KOPT-K1 (cell line): ENCODE measurements around the gene EXPH5.

Experiments used
- H3K27ac ChIP-seq: fragments of 200-600 bp; sonication (generic); 2 replicates; pipeline ENCODE4 v1.5.1; 2016; ENCODE audit warnings: antibody characterized with exemption, mild to moderate bottlenecking, low read depth, low read length; ENCODE audit not compliant: poor library complexity, severe bottlenecking
- H3K36me3 ChIP-seq: fragments of 200-600 bp; sonication (generic); 2 replicates; pipeline ENCODE4 v1.5.1; 2017; ENCODE audit warnings: antibody characterized with exemption, mild to moderate bottlenecking, low read length, moderate library complexity; ENCODE audit not compliant: insufficient read depth
- H3K9me3 ChIP-seq: fragments of 200-600 bp; sonication (generic); 2 replicates; pipeline ENCODE4 v1.5.1; 2017; ENCODE audit warnings: antibody characterized with exemption, low read length, mild to moderate bottlenecking; ENCODE audit not compliant: insufficient read depth, poor library complexity, severe bottlenecking

Gene EXPH5

DNA sequence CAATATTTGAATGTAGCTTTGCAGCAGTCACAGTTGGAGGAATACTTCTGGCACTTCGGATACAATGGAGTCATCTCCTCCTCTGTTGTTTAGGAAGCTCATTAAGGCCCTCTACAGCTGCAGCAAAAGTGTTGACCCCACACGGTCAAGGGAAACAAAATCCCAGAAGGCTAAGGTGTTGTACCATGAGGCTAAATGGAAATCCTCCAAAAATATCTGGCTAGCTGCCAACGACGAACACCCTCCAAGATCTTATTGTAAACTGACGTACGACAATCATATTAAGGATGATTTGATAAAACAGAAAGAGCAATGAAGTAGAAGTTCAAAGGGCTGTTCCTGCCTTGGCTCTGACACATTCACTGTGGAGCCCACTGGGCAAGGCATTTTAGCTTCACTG, 99.4 kb downstream of the EXPH5 start:
- Histone ChIP-seq H3K36me3 (peaks cover 34% of the 10 kb centered on the region), H3K9me3 (no peaks in the 10 kb centered on the region)

DNA sequence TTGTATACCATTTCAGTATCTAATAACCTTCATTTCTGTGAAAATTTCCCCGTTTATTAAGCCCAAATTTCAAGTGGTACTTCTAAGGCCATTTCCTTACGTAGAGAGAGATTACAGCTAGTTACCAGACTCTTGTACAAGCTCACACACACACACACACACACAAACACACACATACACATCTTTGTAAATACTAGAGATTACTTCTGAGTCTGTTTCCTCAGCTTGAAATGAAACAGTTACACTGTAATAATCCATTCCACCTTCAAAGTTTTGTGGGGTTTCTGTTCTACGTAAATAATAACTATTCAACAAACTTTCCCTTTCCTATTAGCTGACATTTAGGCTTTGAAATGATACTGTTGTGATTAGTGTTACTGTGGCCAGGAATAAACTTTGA, 101.6 kb downstream of the EXPH5 start:
- Histone ChIP-seq H3K36me3 (peaks cover 55% of the 10 kb centered on the region), H3K9me3 (no peaks in the 10 kb centered on the region)

More for the DNA sequence above, 99.4 kb downstream of the EXPH5 start:
- H3K27ac ChIP-seq: no peak overlapping the region

DNA sequence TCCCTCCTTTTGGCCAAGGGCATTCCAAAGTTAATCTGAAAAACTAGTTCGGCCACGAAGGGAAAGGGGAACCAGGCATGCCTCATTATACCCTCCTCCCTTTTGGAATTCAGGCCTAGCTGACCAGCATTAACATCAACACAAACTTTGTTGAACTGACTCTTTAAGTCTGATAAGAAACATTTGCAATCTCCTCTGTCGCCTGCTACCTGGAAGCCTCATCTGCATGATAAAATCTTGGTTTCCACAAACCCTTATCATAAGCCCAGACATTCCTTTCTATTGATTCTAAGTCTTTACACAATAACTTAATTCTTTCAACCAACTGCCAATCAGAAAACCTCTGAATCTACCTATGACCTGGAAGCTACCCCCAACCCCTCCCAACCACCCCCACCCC, 106.7 kb downstream of the EXPH5 start:
- H3K9me3 ChIP-seq: no peaks in the 10 kb centered on the region
- peaks cover 91% of the 10 kb centered on the region for H3K36me3 ChIP-seq
- no peak overlapping the region for H3K27ac ChIP-seq

More for the DNA sequence above, 101.6 kb downstream of the EXPH5 start:
- no peak overlapping the region for H3K27ac ChIP-seq

DNA sequence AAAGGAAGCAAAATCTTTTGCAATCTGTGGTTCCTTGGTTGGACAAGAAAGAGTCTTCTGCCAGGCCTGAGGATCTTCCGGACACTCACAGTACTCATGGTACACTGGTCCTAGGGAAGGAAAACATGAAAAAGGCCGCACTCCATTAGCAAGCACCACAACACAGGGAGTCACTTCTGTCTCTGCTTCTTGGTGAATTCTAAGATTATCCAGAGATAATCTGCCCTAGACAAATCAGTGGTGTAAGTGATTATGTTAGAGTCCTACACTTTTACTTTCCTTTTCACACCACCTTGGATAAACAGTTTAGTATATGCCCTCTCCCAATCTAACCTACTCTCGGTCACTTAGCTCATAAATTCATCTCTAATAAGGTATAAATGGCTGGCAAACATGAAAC, 107.2 kb downstream of the EXPH5 start:
- H3K27ac ChIP-seq: no peak overlapping the region
- peaks cover 96% of the 10 kb centered on the region for H3K36me3 ChIP-seq
- H3K9me3 ChIP-seq: no peaks in the 10 kb centered on the region

DNA sequence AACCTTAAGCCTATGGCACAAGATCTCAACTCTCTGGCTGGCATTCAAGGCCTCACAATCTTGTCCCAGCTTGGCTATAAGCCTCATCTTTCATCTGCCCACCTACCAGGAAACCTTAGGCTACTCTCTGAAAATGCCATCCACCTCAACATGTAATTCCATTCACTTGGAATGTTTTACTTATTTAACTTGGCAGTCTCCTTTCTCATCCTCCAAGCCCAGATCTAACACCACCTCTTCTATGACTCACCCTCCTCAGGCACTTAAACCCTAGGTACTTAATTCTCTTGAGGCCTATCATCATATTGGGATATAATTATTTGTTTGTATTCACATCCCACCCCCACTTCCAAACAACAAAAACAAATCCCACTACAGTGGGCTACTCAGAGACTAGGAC, 110.4 kb downstream of the EXPH5 start:
- Histone ChIP-seq H3K36me3 (peaks cover 97% of the 10 kb centered on the region), H3K27ac (no peak overlapping the region), H3K9me3 (no peaks in the 10 kb centered on the region)

DNA sequence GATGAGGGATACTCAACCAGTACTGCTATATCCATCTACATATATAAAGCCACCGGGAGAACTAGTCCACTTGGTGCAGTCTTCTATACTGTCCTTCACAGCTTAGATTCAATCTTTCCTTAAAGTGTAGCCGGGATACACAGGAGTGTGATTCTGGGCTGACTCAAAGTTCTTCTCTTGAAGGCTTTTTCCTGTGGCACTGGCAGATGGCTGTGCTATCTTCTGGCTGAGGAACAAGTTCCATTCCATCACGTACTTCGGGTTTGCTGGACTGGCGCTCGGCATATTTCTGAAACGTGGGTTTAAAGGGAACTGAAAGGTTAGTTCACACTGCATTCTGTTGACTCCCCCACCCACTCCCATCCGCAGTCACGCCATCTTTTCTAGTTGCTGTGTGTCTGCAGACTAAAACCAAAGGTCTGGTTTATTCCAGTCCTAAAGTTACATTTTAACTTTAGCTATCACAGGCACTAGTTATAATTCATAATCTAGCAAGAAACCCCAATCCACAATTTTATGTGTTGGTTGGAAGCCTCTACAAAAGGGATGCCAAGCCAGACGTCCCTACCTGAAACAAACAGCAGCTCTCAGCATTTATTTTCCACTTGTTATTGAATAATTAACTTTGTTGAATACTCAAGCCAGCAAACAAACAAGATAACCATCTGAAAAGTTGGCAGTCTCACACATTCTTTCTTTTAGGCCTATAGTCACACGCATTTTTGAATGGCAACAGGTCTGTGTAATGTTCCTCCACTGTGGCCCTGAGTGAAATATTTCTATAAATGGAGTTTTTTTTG, 118.7 kb downstream of the EXPH5 start:
- peaks cover 75% of the 10 kb centered on the region for H3K36me3 ChIP-seq
- H3K9me3 ChIP-seq: no peaks in the 10 kb centered on the region
- no peak overlapping the region for H3K27ac ChIP-seq

DNA sequence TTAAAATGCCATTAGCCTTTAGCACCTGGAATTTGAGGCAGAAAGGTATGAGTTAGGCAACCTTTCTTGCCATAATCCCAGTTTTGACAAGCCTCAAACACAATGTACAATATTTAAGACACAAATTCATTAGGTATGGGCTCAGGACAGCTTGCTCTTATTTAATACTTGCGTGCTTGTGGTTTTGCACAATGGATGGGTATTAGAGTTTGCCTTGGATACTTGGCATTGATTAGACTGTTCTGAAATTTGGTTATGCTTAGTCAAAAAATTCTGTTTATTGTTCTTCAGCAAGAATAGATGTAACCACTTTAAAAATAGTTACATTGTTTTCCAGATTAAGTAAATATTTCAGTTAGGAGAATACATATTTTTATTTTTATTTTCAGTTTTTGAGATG, 120.9 kb downstream of the EXPH5 start:
- Histone ChIP-seq H3K36me3 (peaks cover 54% of the 10 kb centered on the region), H3K9me3 (no peaks in the 10 kb centered on the region), H3K27ac (no peak overlapping the region)

DNA sequence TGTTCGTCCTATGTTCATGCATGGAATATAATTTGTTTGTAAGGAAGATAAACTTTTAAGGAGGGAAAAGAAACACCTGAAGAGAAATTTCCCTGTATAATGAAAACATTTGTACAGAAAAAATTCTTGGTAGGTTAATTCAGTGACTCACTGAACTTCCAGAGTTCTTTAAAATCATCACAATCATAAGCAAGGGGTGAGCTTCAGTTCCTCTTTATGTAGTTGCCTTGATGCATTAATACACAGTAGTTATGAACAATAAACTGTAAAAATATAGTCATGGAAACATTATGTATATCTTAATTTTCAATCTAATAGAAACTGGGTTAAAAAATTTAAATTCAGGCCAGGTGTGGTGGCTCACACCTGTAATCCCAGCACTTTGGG, 125.1 kb downstream of the EXPH5 start:
- Histone ChIP-seq H3K36me3 (peaks cover 12% of the 10 kb centered on the region), H3K9me3 (no peaks in the 10 kb centered on the region), H3K27ac (no peak overlapping the region)

DNA sequence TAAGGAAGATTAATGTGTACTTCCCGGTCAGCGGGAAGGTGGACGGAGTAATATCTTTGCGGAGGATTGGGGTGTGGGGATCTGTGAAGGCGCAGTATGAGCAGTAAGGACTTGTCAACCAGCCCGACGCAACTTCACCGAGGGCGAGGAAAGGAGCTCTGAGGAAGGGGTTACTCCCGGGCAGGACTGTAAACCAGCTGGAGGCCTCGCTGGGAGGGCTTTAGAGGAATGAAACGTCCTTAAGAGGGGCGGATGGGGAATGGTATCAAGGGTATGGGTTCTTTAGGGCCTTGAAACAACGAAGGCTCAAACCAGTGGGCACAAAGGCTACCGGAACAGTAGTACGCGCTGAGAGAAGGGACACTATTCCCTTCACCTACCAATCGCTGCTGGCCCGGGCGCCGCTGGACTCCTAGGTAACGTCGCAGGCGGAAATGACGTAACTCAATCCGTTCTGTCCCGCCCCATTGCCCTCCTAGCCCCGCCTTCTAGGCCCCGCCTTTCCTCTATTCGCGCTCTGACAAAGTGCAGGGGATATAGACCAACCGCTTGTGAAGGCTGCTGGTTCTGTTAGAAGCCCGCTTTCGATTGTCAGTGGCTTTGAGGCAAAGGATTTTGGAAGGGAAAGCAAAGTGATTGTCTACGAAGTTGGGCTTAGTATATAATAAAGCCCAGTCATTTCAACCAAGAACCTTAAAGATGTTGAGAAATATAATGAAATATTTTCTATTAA, 126.3 kb downstream of the EXPH5 start, which contains the start of gene C11orf65:
TSS of gene C11orf65 (minus strand) at position 439 of the 733 bp plus-strand sequence. CDS start 5,970 bp downstream, outside the sequence.
- no peaks in the 10 kb centered on the region for H3K9me3 ChIP-seq
- peak within 1 kb of the TSS; percentile 69 for H3K27ac ChIP-seq
- H3K36me3 ChIP-seq: 0 out of 2 replicates have a peak, but pooled peaks cover under 1% of the 10 kb centered on the region

DNA sequence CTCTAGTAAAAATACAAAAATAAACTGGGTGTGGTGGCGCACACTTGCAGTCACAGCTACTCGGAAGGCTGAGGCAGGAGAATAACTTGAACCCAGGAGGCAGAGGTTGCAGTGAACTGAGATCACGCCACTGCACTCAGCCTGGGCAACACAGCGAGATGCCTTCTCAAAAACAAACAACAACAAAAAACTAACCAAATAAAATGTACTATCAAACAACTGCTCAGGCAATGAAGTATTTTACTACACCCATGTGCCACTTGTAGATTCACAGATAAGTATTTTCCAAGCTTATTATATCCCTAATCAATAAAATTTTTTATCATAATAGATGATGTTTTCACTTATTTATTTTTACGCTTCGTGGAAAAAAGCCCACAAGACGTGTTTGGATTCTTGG, 127.2 kb downstream of the EXPH5 start:
- H3K9me3 ChIP-seq: no peaks in the 10 kb centered on the region
- H3K36me3 ChIP-seq: no peaks in the 10 kb centered on the region
- H3K27ac ChIP-seq: peak overlapping the region; percentile 69
